GM12878 (cell line): ENCODE measurements around the gene CERT1. TPM values are rescaled to one million over a fixed set of nuclear protein-coding genes. Genes with fewer than 3 reads are reported as not detected.

ENCODE experiments used
- ATAC-seq: fragments of 200-7000 bp; cut with Tn5 transposase; 3 replicates; pipeline ENCODE4 v1.9.1; 2020; ENCODE audit warnings: mild to moderate bottlenecking, moderate library complexity
- BruUV-seq: library from RNA; stranded (reverse); fragments of 400-500 nt; replicated peaks from 2 replicates; lab custom pipeline; 2021; lab: Mats Ljungman, UMichigan
- CTCF ChIA-PET: fragments of 300-600 bp; sonication (Branson Sonifier 250); formaldehyde crosslinking; extraction: SDS; loops from one replicate; lab custom pipeline; 2021; ENCODE audit warnings: inconsistent platforms; lab: Yijun Ruan, JAX
- POLR2A ChIA-PET: fragments of 350-600 bp; formaldehyde crosslinking; extraction: SDS; loops from one replicate; lab custom pipeline; 2021; ENCODE audit warnings: inconsistent platforms; lab: Charles Lee
- RAD21 ChIA-PET: fragments of 300-600 bp; sonication (Branson Sonifier 250); formaldehyde crosslinking; loops from one replicate; lab custom pipeline; 2023; ENCODE audit warnings: antibody characterized with exemption; ENCODE audit not compliant: unreplicated experiment; lab: Charles Lee
- SMC1A ChIA-PET: fragments of 300-600 bp; sonication (Branson Sonifier 250); formaldehyde crosslinking; loops from one replicate; lab custom pipeline; 2023; ENCODE audit not compliant: unreplicated experiment, uncharacterized antibody; lab: Charles Lee
- DNase-seq: peaks from one replicate; pipeline ENCODE4 v3.0.0-alpha.2; 2011; ENCODE audit warnings: low read depth, low spot score
- FAIRE-seq: peaks from 3 replicates; lab custom pipeline; 2011; peaks lifted over from hg19 to GRCh38; lab: Jason Lieb, UNC
- H2AFZ ChIP-seq: 2 replicates; pipeline ENCODE4 v1.6.0; 2011; ENCODE audit warnings: low read depth, low read length, control low read depth; ENCODE audit not compliant: control insufficient read depth
- H3K27ac ChIP-seq: 2 replicates; pipeline ENCODE4 v1.5.1; 2011; ENCODE audit warnings: control low read depth; ENCODE audit not compliant: control insufficient read depth, insufficient read depth
- H3K27me3 ChIP-seq, 2 experiments: replicated peaks in 1 of 2; 2 replicates each; pipeline versions ENCODE4 v1.6.0 to v1.6.1; 2011; ENCODE audit warnings: low read length in 1 of 2; ENCODE audit not compliant: control insufficient read depth in 2 of 2, insufficient read depth in 2 of 2
- H3K36me3 ChIP-seq, 2 experiments: 2 replicates each; pipeline ENCODE4 v1.5.1; 2011; ENCODE audit warnings: low read length in 1 of 2; ENCODE audit not compliant: control insufficient read depth in 2 of 2, insufficient read depth in 2 of 2
- H3K4me1 ChIP-seq: 2 replicates; pipeline ENCODE4 v1.6.1; 2011; ENCODE audit warnings: mild to moderate bottlenecking, low read length, moderate library complexity, mixed read lengths; ENCODE audit not compliant: control insufficient read depth, insufficient read depth
- H3K4me2 ChIP-seq: 2 replicates; pipeline ENCODE4 v1.6.0; 2011; ENCODE audit warnings: control low read depth; ENCODE audit not compliant: control insufficient read depth, insufficient read depth
- H3K4me3 ChIP-seq: fragments of 200-600 bp; sonication (generic); 2 replicates; pipeline ENCODE4 v1.5.1; 2016
- H3K79me2 ChIP-seq: 2 replicates; pipeline ENCODE4 v1.6.0; 2011; ENCODE audit warnings: low read length; ENCODE audit not compliant: control insufficient read depth, insufficient read depth
- H3K9ac ChIP-seq: 2 replicates; pipeline ENCODE4 v1.8.0; 2011; ENCODE audit warnings: low read length, control low read depth, mixed read lengths; ENCODE audit not compliant: control insufficient read depth, insufficient read depth
- H3K9me3 ChIP-seq: replicated peaks from 3 replicates; pipeline ENCODE4 v1.5.1; 2011; ENCODE audit warnings: mild to moderate bottlenecking, low read length; ENCODE audit not compliant: control insufficient read depth, insufficient read depth
- H4K20me1 ChIP-seq: 2 replicates; pipeline ENCODE4 v1.6.0; 2011; ENCODE audit not compliant: control insufficient read depth, insufficient read depth
- CEBPB ChIP-seq, 2 experiments: fragments of 150-350 bp in 1 of 2; IDR thresholded peaks; 2 replicates each; pipeline ENCODE4 v1.6.1; 2012 to 2014; ENCODE audit warnings: low read depth in 2 of 2, low read length in 2 of 2, borderline replicate concordance in 1 of 2, inconsistent platforms in 1 of 2
- CEBPZ ChIP-seq: fragments of 150-350 bp; IDR thresholded peaks from 2 replicates; pipeline ENCODE4 v1.6.1; 2016; ENCODE audit warnings: low read depth, low read length
- CREM ChIP-seq: IDR thresholded peaks from 2 replicates; pipeline ENCODE4 v1.6.1; 2014; ENCODE audit warnings: antibody characterized with exemption, low read depth
- NFXL1 ChIP-seq: fragments of 450-650 bp; IDR thresholded peaks from 2 replicates; pipeline ENCODE4 v1.6.1; 2017; ENCODE audit warnings: antibody characterized with exemption, mild to moderate bottlenecking, borderline replicate concordance
- RBBP5 ChIP-seq: fragments of 200-600 bp; sonication (generic); conservative IDR thresholded peaks from 2 replicates; pipeline ENCODE4 v1.6.1; 2016
- WRNIP1 ChIP-seq: IDR thresholded peaks from 2 replicates; pipeline ENCODE4 v1.6.1; 2011; ENCODE audit warnings: low read depth, low read length, improper control_type of control experiment, borderline replicate concordance
- YBX1 ChIP-seq: fragments of 450-650 bp; IDR thresholded peaks from 2 replicates; pipeline ENCODE4 v1.6.1; 2016; ENCODE audit warnings: antibody characterized with exemption
- WGBS: methylation state at CpG from one replicate; pipeline ENCODE4 v1.1.6; 2016; ENCODE audit warnings: low lambda C conversion rate; ENCODE audit not compliant: insufficient replicate concordance, insufficient coverage; ENCODE audit errors: missing lambda C conversion rate; 5-methylcytosine and 5-hydroxymethylcytosine counted together
- in situ Hi-C: fragments of 300-500 bp; cut with MboI; formaldehyde crosslinking; loops from 9 replicates; pipeline ENCODE4 v1.14.3; 2018; ENCODE audit warnings: mixed read lengths
- intact Hi-C: fragments of 100-400 bp; cut with micrococcal nuclease; formaldehyde crosslinking; loops from one replicate; pipeline ENCODE4 v1.14.2; 2022; ENCODE audit not compliant: unreplicated experiment
- polyA plus RNA-seq, 11 experiments: library from polyadenylated mRNA; depleted of rRNA in 4 of 11; unstranded in 6 of 11; stranded (reverse) in 5 of 11; fragments of >200 nt; fragmentation: Nextera tagmentation in 4 of 11; fragmentation: Illumina TruSeq in 1 of 11; extraction: Ambion mirVana in 4 of 11; extraction: Trizol in 1 of 11; gene quantifications; 1 replicate in 1 of 11; 2 replicates in 10 of 11; pipeline versions ENCODE4 v1.2.1 to v1.2.3, GENCODE V29; 2011 to 2016; ENCODE audit warnings: inconsistent platforms in 2 of 11, missing spikeins in 2 of 11, low read depth in 1 of 11
- total RNA-seq, 4 experiments: library from RNA; depleted of rRNA in 3 of 4; stranded (reverse); fragments of >200 nt in 3 of 4; fragmentation: Illumina TruSeq in 1 of 4; extraction: Trizol in 1 of 4; gene quantifications; 2 replicates each; pipeline versions ENCODE4 v1.2.1 to v1.2.3, GENCODE V29; 2013 to 2021
- TF ChIP-seq, protein P1 (sequence below): fragments of 450-650 bp; IDR thresholded peaks from 2 replicates; pipeline ENCODE4 v1.6.1; 2014; ENCODE audit warnings: mild to moderate bottlenecking

The CERT1 gene
- total and polyA plus RNA-seq, 10 of the 15 experiments (the other 5 are each of a cell fraction or from before 2014, with no cell fraction given): 7.7 to 36.7 (median 25.6) TPM

DNA sequence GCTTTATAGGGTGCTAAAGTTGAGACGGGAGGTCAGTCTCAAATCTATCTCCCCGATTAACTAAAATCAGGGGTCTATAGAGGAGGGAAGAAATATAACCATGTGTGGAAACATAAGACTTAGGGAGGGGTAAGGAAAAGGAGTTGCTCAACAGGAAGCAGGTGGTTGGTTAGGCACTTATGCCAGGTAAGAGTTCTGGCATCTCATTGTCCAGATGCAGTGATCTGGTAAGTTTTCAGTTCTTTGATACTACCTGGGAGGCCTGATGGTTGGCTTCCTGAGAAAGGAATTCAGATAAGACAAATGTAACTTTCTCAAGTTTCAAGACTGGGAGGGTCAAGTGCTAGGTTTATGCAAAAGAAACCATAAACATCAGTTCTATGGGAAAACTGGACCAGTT lies 47.7 kb downstream of the CERT1 start (continued):
- TF ChIP-seq NFXL1 (no peak), RBBP5 (no peak), WRNIP1 (no peak)

DNA sequence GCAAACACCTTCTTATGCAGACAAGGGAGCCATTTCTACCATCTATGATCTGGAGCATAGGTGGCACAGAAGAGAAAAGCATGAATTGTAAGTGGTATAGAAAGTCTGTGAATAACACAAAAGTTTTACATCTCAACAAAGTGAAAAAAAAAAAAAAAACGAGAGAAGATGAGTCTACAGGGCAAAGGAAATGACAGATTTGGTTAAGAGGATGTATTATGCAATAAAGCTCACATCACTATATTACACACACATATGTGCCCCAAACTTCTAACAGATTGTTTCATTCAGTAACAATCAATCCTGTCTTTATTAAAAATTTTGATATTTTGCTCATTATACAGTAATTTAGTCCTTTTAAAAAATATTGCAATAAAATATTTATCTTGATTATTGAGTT lies 49.8 kb downstream of the CERT1 start:
- CTCF ChIA-PET: interaction anchor here (0.8 to 1.2 kb wide), 3 partner anchors 25 to 373 kb away, joined by 3 read pairs; no protein-coding TSS in a partner anchor
- POLR2A ChIA-PET: interaction anchor here (0.7 kb wide), 2 partner anchors 42 to 164 kb away, joined by 3 to 9 read pairs; no protein-coding TSS in a partner anchor

More for the DNA sequence above, 49.8 kb downstream of the CERT1 start:
- no peak overlapping the region for H3K9ac ChIP-seq
- WGBS: 0% methylated on average over 1 of the region's 1 CpG
- no peak overlapping the region for H2AFZ ChIP-seq
- DNase-seq (no peak), FAIRE-seq (no peak), ATAC-seq (peak; percentile 59)
- no TSS peak for BruUV-seq
- H3K4me1 ChIP-seq: peaks cover 16% of the 10 kb centered on the region
- H4K20me1 ChIP-seq: peaks cover 2% of the 10 kb centered on the region; the same call in 1 of the 2 replicates
- no peak for TF ChIP-seq CREM
- no peak for TF ChIP-seq YBX1
- TF ChIP-seq, protein P1, sequence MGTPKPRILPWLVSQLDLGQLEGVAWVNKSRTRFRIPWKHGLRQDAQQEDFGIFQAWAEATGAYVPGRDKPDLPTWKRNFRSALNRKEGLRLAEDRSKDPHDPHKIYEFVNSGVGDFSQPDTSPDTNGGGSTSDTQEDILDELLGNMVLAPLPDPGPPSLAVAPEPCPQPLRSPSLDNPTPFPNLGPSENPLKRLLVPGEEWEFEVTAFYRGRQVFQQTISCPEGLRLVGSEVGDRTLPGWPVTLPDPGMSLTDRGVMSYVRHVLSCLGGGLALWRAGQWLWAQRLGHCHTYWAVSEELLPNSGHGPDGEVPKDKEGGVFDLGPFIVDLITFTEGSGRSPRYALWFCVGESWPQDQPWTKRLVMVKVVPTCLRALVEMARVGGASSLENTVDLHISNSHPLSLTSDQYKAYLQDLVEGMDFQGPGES: no peak
- no peak for TF ChIP-seq CEBPZ
- peak in 1 of 2 experiments; percentile 46; a peak in 1 of 4 replicates for TF ChIP-seq CEBPB (IDR thresholded peaks at IDR 0.05; ENCODE audit: borderline replicate concordance in 1 of 2, low read depth in 2 of 2, low read length in 2 of 2)
- peaks cover 2% of the 10 kb centered on the region; the same call in 2 of the 3 replicates for H3K9me3 ChIP-seq
- peaks cover 45% of the 10 kb centered on the region for H3K79me2 ChIP-seq
- no peak overlapping the region for H3K4me2 ChIP-seq
- peaks cover 0 to 10% of the 10 kb centered on the region in 2 experiments; a peak in 2 of 4 replicates for H3K36me3 ChIP-seq
- H3K27ac ChIP-seq: no peak overlapping the region
- intact Hi-C loops (no loop called here), in situ Hi-C loops (no loop called here)
- SMC1A ChIA-PET: interaction anchor here (0.6 to 1.8 kb wide), 6 partner anchors 9 to 48 kb away, joined by 3 to 5 read pairs (median 4); no protein-coding TSS in a partner anchor
- H3K27me3 ChIP-seq: no peaks in the 10 kb centered on the region
- H3K4me3 ChIP-seq: no peak overlapping the region
- RAD21 ChIA-PET: interaction anchor here (0.6 to 1.4 kb wide), 6 partner anchors 13 to 61 kb away, joined by 3 read pairs; no protein-coding TSS in a partner anchor
